DMS53 (cell line): ENCODE data around the gene RNF223.
"Not testable (repeated sequence)": the region's sequence is repeated elsewhere in the genome, so short reads cannot be mapped to it uniquely, and the experiment has no call there.

Experiments
- DNase-seq: peaks from one replicate; lab custom pipeline; 2025; lab: John Stamatoyannopoulos, UW

The RNF223 gene

GRCh38 chr1:1060281-1061000 lies 13.7 kb downstream of the RNF223 start:
- no peak for DNase-seq

GRCh38 chr1:1059494-1060280 lies 14.4 kb downstream of the RNF223 start:
- DNase-seq = peak; percentile 84

GRCh38 chr1:1058921-1059493 lies 15.1 kb downstream of the RNF223 start:
- DNase-seq = peak; percentile 74

GRCh38 chr1:1058088-1058905 lies 15.8 kb downstream of the RNF223 start:
- peak; percentile 74 for DNase-seq

- DNase-seq = not testable (repeated sequence)
Observed at GRCh38 chr1:1057769-1058087, 16.4 kb downstream of the RNF223 start.

- DNase-seq = no peak
Observed at GRCh38 chr1:1055841-1056736, 18.0 kb downstream of the RNF223 start.

GRCh38 chr1:1054971-1055370 lies 19.1 kb downstream of the RNF223 start:
- no peak for DNase-seq

- no peak for DNase-seq
Observed at GRCh38 chr1:1054099-1054700, 19.9 kb downstream of the RNF223 start.

GRCh38 chr1:1053682-1054081 lies 20.4 kb downstream of the RNF223 start:
- DNase-seq = no peak

GRCh38 chr1:1053022-1053421 lies 21.1 kb downstream of the RNF223 start:
- DNase-seq = no peak

- no peak for DNase-seq
Observed at GRCh38 chr1:1052003-1052840, 21.9 kb downstream of the RNF223 start.

GRCh38 chr1:1051127-1051810 lies 22.8 kb downstream of the RNF223 start:
- no peak for DNase-seq

GRCh38 chr1:1050577-1051052 lies 23.5 kb downstream of the RNF223 start:
- DNase-seq = no peak

GRCh38 chr1:1049318-1050165 lies 24.6 kb downstream of the RNF223 start:
- DNase-seq = no peak

- DNase-seq = no peak
Observed at GRCh38 chr1:1048765-1049164, 25.3 kb downstream of the RNF223 start.

- DNase-seq = no peak
Observed at GRCh38 chr1:1047963-1048362, 26.1 kb downstream of the RNF223 start.

GRCh38 chr1:1047407-1047806 lies 26.7 kb downstream of the RNF223 start:
- DNase-seq = no peak

- no peak for DNase-seq
Observed at GRCh38 chr1:1046767-1047166, 27.3 kb downstream of the RNF223 start.
